Omental fat pad (tissue), 4 donors: Measurements from ENCODE around the gene GJB2. TPM values are rescaled to one million over a fixed set of nuclear protein-coding genes. Genes with fewer than 3 reads are reported as not detected.

ENCODE experiments used
- ATAC-seq: fragments of 150-250 bp; one replicate; pipeline ENCODE4 v1.9.1; 2016; ENCODE audit warnings: mild to moderate bottlenecking, moderate library complexity; ENCODE audit not compliant: low FRiP score
- DNase-seq: peaks from one replicate; pipeline ENCODE4 v3.0.0-alpha.2; 2019; ENCODE audit warnings: low spot score
- CTCF ChIP-seq, 3 donors: fragments of 450-650 bp; IDR thresholded peaks; one replicate each; pipeline ENCODE4 v1.5.1; 2016 to 2017; ENCODE audit warnings: antibody characterized with exemption in 3 of 3, mild to moderate bottlenecking in 3 of 3, moderate library complexity in 2 of 3
- total RNA-seq, 4 donors: library from RNA; depleted of rRNA; stranded (reverse); fragments of >200 nt; gene quantifications; one replicate each; pipeline ENCODE4 v1.1.0, GENCODE V29; 2016

Gene GJB2
- total RNA-seq, 4 donors from 2014 or later: 0.63 to 13.5 (median 7.4) TPM; not detected in 1

- no peak for DNase-seq
- TF ChIP-seq CTCF (IDR thresholded peaks at IDR 0.05): no peak
- ATAC-seq: no peak
These were observed 3.8 kb downstream of the GJB2 start for GRCh38 chr13:20188667-20189553.

GRCh38 chr13:20186771-20187170 is 6.0 kb downstream of the GJB2 start:
- no peak for TF ChIP-seq CTCF (IDR thresholded peaks at IDR 0.05)
- ATAC-seq (no peak), DNase-seq (no peak)

- no peak for TF ChIP-seq CTCF (IDR thresholded peaks at IDR 0.05)
- DNase-seq (no peak), ATAC-seq (no peak)
These were observed 7.2 kb downstream of the GJB2 start for GRCh38 chr13:20185366-20186056.

GRCh38 chr13:20182231-20182846 is 10.4 kb downstream of the GJB2 start:
- ATAC-seq (peak; percentile 88), DNase-seq (no peak)
- peak in 1 of 3 donors; percentile 23 for TF ChIP-seq CTCF (IDR thresholded peaks at IDR 0.05)

- no peak for TF ChIP-seq CTCF (IDR thresholded peaks at IDR 0.05)
- DNase-seq (no peak), ATAC-seq (no peak)
These were observed 11.6 kb downstream of the GJB2 start for GRCh38 chr13:20181188-20181587.

GRCh38 chr13:20178156-20178555 is 14.6 kb downstream of the GJB2 start:
- DNase-seq (no peak), ATAC-seq (no peak)
- TF ChIP-seq CTCF (IDR thresholded peaks at IDR 0.05): no peak
